ENCODE results near the gene APOBEC4. TPM values are rescaled to one million over a fixed set of nuclear protein-coding genes. Genes with fewer than 3 reads are reported as not detected.

The APOBEC4 gene
- total and polyA plus RNA-seq, 2 of the 4 experiments (the other 2 are of a cell fraction), result not detected

DNA sequence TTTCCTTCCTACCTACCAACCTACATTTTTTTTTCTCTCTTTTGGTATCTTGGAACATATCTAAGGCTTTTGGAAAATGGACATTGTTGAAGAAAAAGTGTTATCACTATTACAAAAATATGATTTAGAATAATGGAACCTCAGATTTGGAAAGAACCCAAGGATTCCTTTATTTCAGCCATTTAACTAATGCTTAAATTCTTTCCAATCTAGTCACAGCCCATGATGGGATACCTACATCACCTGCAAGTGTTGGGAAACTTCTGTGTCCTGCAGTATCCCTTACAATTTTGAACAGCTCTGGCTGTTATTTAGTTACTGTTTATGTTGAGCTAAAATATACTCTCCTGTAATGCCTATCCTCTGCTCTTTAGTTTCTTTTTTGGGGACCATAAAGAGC is 22.3 kb upstream of the APOBEC4 start:
- Histone ChIP-seq H4K20me1 (ENCODE audit: insufficient read depth, low read length) (no peaks in the 10 kb centered on the region), H2BK5ac (ENCODE audit: low read depth, low read length, poor library complexity, severe bottlenecking) (no peak overlapping the region), H3K9ac (ENCODE audit: low read depth, low read length) (no peak overlapping the region), H3K18ac (ENCODE audit: low read depth, low read length) (no peak overlapping the region), H2BK15ac (ENCODE audit: low read depth, low read length) (no peak overlapping the region), H3K56ac (ENCODE audit: extremely low read depth, insufficient read depth, low read length) (no peak overlapping the region), H3K27ac (ENCODE audit: insufficient read depth, low read length) (no peak overlapping the region), H3K4ac (ENCODE audit: low read depth, low read length) (no peak overlapping the region), H3K4me2 (ENCODE audit: low read depth, low read length) (no peak overlapping the region), H3K9me3 (ENCODE audit: control insufficient read depth, insufficient read depth, low read length) (no peaks in the 10 kb centered on the region), H4K91ac (ENCODE audit: insufficient read depth, low read depth, low read length) (no peak overlapping the region), H3K4me3 (ENCODE audit: insufficient read depth, low read depth, low read length) (no peak overlapping the region), H3K27me3 (ENCODE audit: control insufficient read depth, insufficient read depth, low read length) (no peaks in the 10 kb centered on the region), H4K5ac (ENCODE audit: low read depth, low read length) (no peak overlapping the region), H4K8ac (ENCODE audit: low read depth in 2 of 2, low read length in 2 of 2) (no peak overlapping the region), H3K9me1 (ENCODE audit: insufficient read depth, low read length) (no peaks in the 10 kb centered on the region), H3K36me3 (ENCODE audit: control insufficient read depth, insufficient read depth, low read length) (no peaks in the 10 kb centered on the region), H3K23ac (ENCODE audit: low read depth, low read length) (no peak overlapping the region), H2BK20ac (ENCODE audit: low read depth, low read length) (no peak overlapping the region), H2AK5ac (ENCODE audit: low read depth, low read length) (no peak overlapping the region), H2AK9ac (replicated peaks; ENCODE audit: low read depth, low read length, poor library complexity) (no peak overlapping the region), H2AFZ (replicated peaks; ENCODE audit: low read length, poor library complexity) (no peak overlapping the region), H3K79me1 (ENCODE audit: low read depth in 1 of 2, low read length in 2 of 2) (peaks cover 0 to 4% of the 10 kb centered on the region in 2 experiments; a peak in 2 of 4 replicates), H3K4me1 (ENCODE audit: control insufficient read depth, insufficient read depth, low read length) (no peaks in the 10 kb centered on the region; the same call in 1 of the 2 replicates), H3K14ac (replicated peaks; ENCODE audit: low read depth, low read length) (no peak overlapping the region), H2BK120ac (ENCODE audit: low read depth, low read length) (no peak overlapping the region)
- ChIA-PET POLR2A (ENCODE audit: unreplicated experiment) (no interaction called here), CTCF (interaction anchor here (1.4 to 2.4 kb wide), 2 partner anchors 10 to 20 kb away, joined by 4 to 8 read pairs; no protein-coding TSS in a partner anchor)
- in situ Hi-C loops (cut with MboI; ENCODE audit: low sequenced_read_pairs) (no loop called here), intact Hi-C loops (cut with micrococcal nuclease) (no loop called here), dilution Hi-C loops (cut with HindIII; ENCODE audit: low sequenced_read_pairs, unreplicated experiment) (no loop called here)
- TF ChIP-seq SMC3 (IDR thresholded peaks at IDR 0.05; ENCODE audit: low read depth, low read length) (no peak), RCOR1 (IDR thresholded peaks at IDR 0.05; ENCODE audit: insufficient replicate concordance, low read length) (no peak), RAD21 (IDR thresholded peaks at IDR 0.05; ENCODE audit: low read length) (no peak), MXI1 (IDR thresholded peaks at IDR 0.05; ENCODE audit: borderline replicate concordance, low read depth, low read length) (no peak), MAZ (IDR thresholded peaks at IDR 0.05; ENCODE audit: borderline replicate concordance, low read depth, low read length) (no peak), NFE2L2 (IDR thresholded peaks at IDR 0.05; ENCODE audit: low read depth, low read length) (no peak)
- TF ChIP-seq, protein P1, sequence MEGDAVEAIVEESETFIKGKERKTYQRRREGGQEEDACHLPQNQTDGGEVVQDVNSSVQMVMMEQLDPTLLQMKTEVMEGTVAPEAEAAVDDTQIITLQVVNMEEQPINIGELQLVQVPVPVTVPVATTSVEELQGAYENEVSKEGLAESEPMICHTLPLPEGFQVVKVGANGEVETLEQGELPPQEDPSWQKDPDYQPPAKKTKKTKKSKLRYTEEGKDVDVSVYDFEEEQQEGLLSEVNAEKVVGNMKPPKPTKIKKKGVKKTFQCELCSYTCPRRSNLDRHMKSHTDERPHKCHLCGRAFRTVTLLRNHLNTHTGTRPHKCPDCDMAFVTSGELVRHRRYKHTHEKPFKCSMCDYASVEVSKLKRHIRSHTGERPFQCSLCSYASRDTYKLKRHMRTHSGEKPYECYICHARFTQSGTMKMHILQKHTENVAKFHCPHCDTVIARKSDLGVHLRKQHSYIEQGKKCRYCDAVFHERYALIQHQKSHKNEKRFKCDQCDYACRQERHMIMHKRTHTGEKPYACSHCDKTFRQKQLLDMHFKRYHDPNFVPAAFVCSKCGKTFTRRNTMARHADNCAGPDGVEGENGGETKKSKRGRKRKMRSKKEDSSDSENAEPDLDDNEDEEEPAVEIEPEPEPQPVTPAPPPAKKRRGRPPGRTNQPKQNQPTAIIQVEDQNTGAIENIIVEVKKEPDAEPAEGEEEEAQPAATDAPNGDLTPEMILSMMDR (conservative IDR thresholded peaks at IDR 0.05; ENCODE audit: low read depth, low read length), result no peak
- BruUV-seq (replicated peaks), result no TSS peak
- ATAC-seq (ENCODE audit: low read depth), result no peak
- DNase-seq, result no peak
